SKM-1 (cell line): ENCODE data around the gene HID1.

Experiments
- DNase-seq: peaks from one replicate; lab custom pipeline; 2025; ENCODE audit not compliant: unreplicated experiment; lab: John Stamatoyannopoulos, UW

The HID1 gene

GRCh38 chr17:74949455-74950115 lies 23.0 kb downstream of the HID1 start:
- no peak for DNase-seq

- no peak for DNase-seq
These were observed 25.4 kb downstream of the HID1 start for GRCh38 chr17:74947041-74947754.

- DNase-seq: no peak
These were observed 25.9 kb downstream of the HID1 start for GRCh38 chr17:74946641-74947040.

GRCh38 chr17:74945543-74945942 lies 27.0 kb downstream of the HID1 start:
- no peak for DNase-seq

GRCh38 chr17:74943808-74944522 lies 28.6 kb downstream of the HID1 start:
- DNase-seq: no peak

- DNase-seq: no peak
These were observed 31.3 kb downstream of the HID1 start for GRCh38 chr17:74941128-74941725.

GRCh38 chr17:74939534-74939933 lies 33.0 kb downstream of the HID1 start:
- no peak for DNase-seq

- no peak for DNase-seq
These were observed 34.2 kb downstream of the HID1 start for GRCh38 chr17:74938194-74938950.

GRCh38 chr17:74937064-74938051 lies 35.2 kb downstream of the HID1 start:
- no peak for DNase-seq

GRCh38 chr17:74936470-74936799 lies 36.1 kb downstream of the HID1 start:
- no peak for DNase-seq

- no peak for DNase-seq
These were observed 36.7 kb downstream of the HID1 start, which contains the start of gene OTOP3 for GRCh38 chr17:74935585-74936469. Gene OTOP3, plus strand, starts transcription at chr17:74935898. Its CDS starts 24 bp downstream, at chr17:74935922.

- DNase-seq: no peak
These were observed 37.5 kb downstream of the HID1 start for GRCh38 chr17:74935048-74935447.

GRCh38 chr17:74930535-74931036 lies 42.0 kb downstream of the HID1 start:
- DNase-seq: no peak

- no peak for DNase-seq
These were observed 43.8 kb downstream of the HID1 start for GRCh38 chr17:74928786-74929185.

- DNase-seq: no peak
These were observed 47.3 kb downstream of the HID1 start for GRCh38 chr17:74925242-74925641.

- DNase-seq: peak; percentile 31
These were observed 48.2 kb downstream of the HID1 start, which contains the start of gene OTOP2 for GRCh38 chr17:74924250-74924948. Gene OTOP2, plus strand, starts transcription at chr17:74924273. Its CDS starts 360 bp downstream, at chr17:74924633.

- peak; percentile 16 for DNase-seq
These were observed 48.9 kb downstream of the HID1 start for GRCh38 chr17:74923538-74924249.
